Ascending aorta (tissue), 2 donors: ENCODE measurements around the gene ST3GAL5. TPM values are rescaled to one million over a fixed set of nuclear protein-coding genes. Genes with fewer than 3 reads are reported as not detected.

Experiments used
- DNase-seq, 2 donors: peaks; one replicate each; pipeline ENCODE4 v3.0.0-alpha.2; 2019; ENCODE audit warnings: low spot score in 2 of 2
- H3K27ac ChIP-seq, 2 donors: fragments of 200-600 bp; sonication (generic); one replicate each; pipeline ENCODE4 v1.5.1; 2016 to 2017; ENCODE audit warnings: mild to moderate bottlenecking in 1 of 2
- H3K27me3 ChIP-seq: fragments of 200-600 bp; sonication (generic); one replicate; pipeline ENCODE4 v1.5.1; 2017
- H3K36me3 ChIP-seq, 2 donors: fragments of 200-600 bp; sonication (generic); one replicate each; pipeline ENCODE4 v1.5.1; 2016
- H3K4me1 ChIP-seq, 2 donors: fragments of 200-600 bp; sonication (generic); one replicate each; pipeline ENCODE4 v1.5.1; 2016 to 2017; ENCODE audit warnings: mild to moderate bottlenecking in 1 of 2
- H3K4me3 ChIP-seq, 2 donors: fragments of 200-600 bp; sonication (generic); one replicate each; pipeline ENCODE4 v1.5.1; 2016 to 2017; ENCODE audit warnings: mild to moderate bottlenecking in 1 of 2
- H3K9me3 ChIP-seq, 2 donors: fragments of 200-600 bp; sonication (generic); one replicate each; pipeline ENCODE4 v1.5.1; 2016
- CTCF ChIP-seq, 3 experiments: fragments of 200-600 bp in 2 of 3; fragments of 450-650 bp in 1 of 3; sonication (generic) in 2 of 3; IDR thresholded peaks; one replicate each; pipeline ENCODE4 v1.5.1; 2016 to 2019; ENCODE audit warnings: antibody characterized with exemption in 3 of 3, mild to moderate bottlenecking in 1 of 3, moderate library complexity in 1 of 3
- intact Hi-C: fragments of 100-400 bp; cut with DNase I; formaldehyde crosslinking; loops from one replicate; pipeline ENCODE4 v1.15.1; 2023
- total RNA-seq: library from RNA; depleted of rRNA; stranded (reverse); fragments of >200 nt; gene quantifications from one replicate; pipeline ENCODE4 v1.1.0, GENCODE V29; 2016

The ST3GAL5 gene
- total RNA-seq, 1 donor from 2014 or later: 21.0 TPM

GRCh38 chr2:85867556-85868292, 21.1 kb downstream of the ST3GAL5 start:
- peaks cover 0 to 2% of the 10 kb centered on the region in 2 donors for H3K4me1 ChIP-seq
- TF ChIP-seq CTCF (IDR thresholded peaks at IDR 0.05): no peak
- no peaks in the 10 kb centered on the region for H3K36me3 ChIP-seq
- peak in 1 of 2 donors; percentile 18 for DNase-seq
- no peaks in the 10 kb centered on the region for H3K27me3 ChIP-seq
- no peaks in the 10 kb centered on the region for H3K9me3 ChIP-seq
- intact Hi-C loops: no loop called here
- no peak overlapping the region for H3K4me3 ChIP-seq
- no peak overlapping the region for H3K27ac ChIP-seq

GRCh38 chr2:85867121-85867520, 21.7 kb downstream of the ST3GAL5 start:
- Histone ChIP-seq H3K27ac (no peak overlapping the region), H3K4me3 (no peak overlapping the region), H3K9me3 (no peaks in the 10 kb centered on the region), H3K27me3 (no peaks in the 10 kb centered on the region), H3K4me1 (peaks cover 0 to 2% of the 10 kb centered on the region in 2 donors), H3K36me3 (no peaks in the 10 kb centered on the region)
- peak in 1 of 2 donors; percentile 43 for DNase-seq
- TF ChIP-seq CTCF (IDR thresholded peaks at IDR 0.05): no peak
- intact Hi-C loops: no loop called here

GRCh38 chr2:85866165-85866659, 22.6 kb downstream of the ST3GAL5 start:
- intact Hi-C loops: no loop called here
- DNase-seq: no peak
- Histone ChIP-seq H3K9me3 (no peaks in the 10 kb centered on the region), H3K4me1 (peaks cover 0 to 3% of the 10 kb centered on the region in 2 donors), H3K27me3 (no peaks in the 10 kb centered on the region), H3K4me3 (no peak overlapping the region), H3K27ac (no peak overlapping the region), H3K36me3 (no peaks in the 10 kb centered on the region)
- TF ChIP-seq CTCF (IDR thresholded peaks at IDR 0.05): no peak

- H3K9me3 ChIP-seq: no peaks in the 10 kb centered on the region
- no peak overlapping the region for H3K27ac ChIP-seq
- no peak overlapping the region for H3K4me3 ChIP-seq
- intact Hi-C loops: no loop called here
- no peak for TF ChIP-seq CTCF (IDR thresholded peaks at IDR 0.05)
- no peaks in the 10 kb centered on the region for H3K27me3 ChIP-seq
- no peaks in the 10 kb centered on the region for H3K36me3 ChIP-seq
- peaks cover 0 to 5% of the 10 kb centered on the region in 2 donors for H3K4me1 ChIP-seq
- peak in 1 of 2 donors; percentile 33 for DNase-seq
These were observed 23.1 kb downstream of the ST3GAL5 start for GRCh38 chr2:85865539-85866164.

GRCh38 chr2:85864654-85865053, 24.1 kb downstream of the ST3GAL5 start:
- no peak overlapping the region for H3K27ac ChIP-seq
- no peak for TF ChIP-seq CTCF (IDR thresholded peaks at IDR 0.05)
- peak in 1 of 2 donors; percentile 12 for DNase-seq
- H3K36me3 ChIP-seq: no peaks in the 10 kb centered on the region
- peaks cover 0 to 3% of the 10 kb centered on the region in 2 donors for H3K4me1 ChIP-seq
- no peaks in the 10 kb centered on the region for H3K27me3 ChIP-seq
- intact Hi-C loops: no loop called here
- no peak overlapping the region for H3K4me3 ChIP-seq
- no peaks in the 10 kb centered on the region for H3K9me3 ChIP-seq
